GM21717 (cell line): ENCODE measurements around the gene DPP9.

Experiments used
- ATAC-seq: cut with Tn5 transposase; IDR thresholded peaks from one replicate; pipeline ENCODE4 v1.9.1; 2021; ENCODE audit warnings: mild to moderate bottlenecking, moderate library complexity; ENCODE audit not compliant: unreplicated experiment

DPP9 gene

DNA sequence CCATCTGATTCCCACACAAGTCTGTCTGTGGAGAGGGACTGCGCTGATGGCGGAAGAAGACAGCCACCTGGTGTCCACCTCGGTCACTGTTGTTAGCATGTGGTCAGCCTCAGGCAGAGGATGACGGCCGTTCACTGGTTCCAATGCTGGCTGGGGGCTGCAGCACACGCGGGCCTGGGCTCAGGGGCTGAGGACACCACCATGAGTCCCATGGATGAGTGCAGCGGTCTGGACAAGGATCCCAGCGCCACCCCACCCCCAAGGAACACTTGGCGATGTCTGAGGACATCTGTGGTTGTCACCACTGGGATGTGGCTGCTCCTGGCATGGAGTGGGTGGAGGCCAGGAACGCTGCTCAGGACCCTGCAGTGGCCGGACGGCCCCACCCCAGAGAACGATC lies 10.9 kb downstream of the DPP9 start:
- ATAC-seq, result no peak

DNA sequence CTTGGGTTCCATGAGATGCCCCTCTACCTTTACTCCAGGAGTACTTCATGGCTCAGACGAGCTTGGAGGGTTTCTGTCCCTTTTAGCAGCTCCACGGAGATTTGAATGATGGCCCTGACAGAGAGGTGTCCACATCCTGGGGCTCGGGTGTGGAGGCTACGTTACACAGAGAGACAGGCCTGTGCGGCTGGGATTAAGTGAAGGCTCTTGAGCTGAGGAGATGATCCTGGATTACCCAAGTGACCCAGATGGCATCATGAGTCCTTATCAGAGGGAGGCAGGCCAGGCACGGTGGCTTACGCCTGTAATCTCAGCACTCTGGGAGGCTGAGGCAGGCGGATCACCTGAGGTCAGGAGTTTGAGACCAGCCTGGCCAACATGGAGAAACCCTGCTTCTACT lies 12.4 kb downstream of the DPP9 start:
- no peak for ATAC-seq

DNA sequence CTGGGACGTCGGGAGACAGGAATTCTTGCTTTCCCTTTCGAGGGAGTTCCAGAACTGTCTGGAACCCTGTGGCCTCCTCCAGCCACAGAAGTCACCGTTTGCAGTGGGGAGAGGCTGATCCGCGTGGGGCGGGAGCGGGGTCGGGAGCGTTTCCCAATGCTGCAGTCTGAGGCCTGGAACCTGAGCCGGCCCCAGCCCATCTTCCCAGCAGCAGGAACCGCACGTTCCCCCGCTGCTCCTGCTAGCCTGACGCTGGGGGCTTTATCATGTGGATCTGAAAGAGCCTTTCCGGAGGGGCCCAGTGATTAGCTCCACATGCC lies 13.4 kb downstream of the DPP9 start:
- ATAC-seq, result no peak

DNA sequence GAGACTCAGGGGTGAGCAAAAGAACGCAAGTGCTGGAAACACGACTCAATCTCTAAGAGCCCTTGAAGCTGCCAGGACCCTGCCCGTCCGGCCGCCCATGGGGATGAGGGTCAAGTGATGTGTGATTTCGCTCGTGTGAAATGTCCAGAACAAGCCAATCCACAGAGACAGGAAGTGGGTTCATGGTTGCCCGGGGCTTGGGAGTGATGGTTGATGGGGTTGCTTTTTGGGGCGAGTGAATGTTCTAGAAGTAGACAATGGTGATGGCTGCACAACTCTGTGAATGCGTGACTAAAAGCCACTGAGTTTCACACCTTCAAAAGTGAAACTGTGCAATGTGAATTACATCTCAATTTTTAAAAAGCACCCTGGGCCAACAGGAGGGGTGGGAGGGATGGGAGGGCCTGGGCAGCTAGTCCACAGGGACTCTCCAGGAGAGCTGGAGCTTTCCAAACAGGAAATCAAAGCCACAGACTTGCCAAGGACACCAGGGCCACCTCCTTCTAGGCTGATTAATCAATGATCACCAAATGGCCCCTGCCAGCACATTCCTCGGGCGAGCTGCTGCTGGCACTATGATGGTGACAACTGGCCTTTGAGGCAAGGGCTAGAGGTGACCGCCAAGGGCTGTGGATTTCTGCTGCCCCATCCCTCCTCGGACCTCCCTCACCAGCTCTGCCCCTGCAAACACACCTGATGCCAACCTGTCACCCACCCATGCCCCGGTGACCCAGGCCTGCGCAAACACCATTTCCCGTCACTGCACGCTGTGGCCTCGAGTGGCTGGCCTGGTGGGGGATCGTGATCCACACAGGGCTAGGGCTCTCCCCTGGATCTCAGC lies 14.0 kb downstream of the DPP9 start:
- ATAC-seq, result no peak

DNA sequence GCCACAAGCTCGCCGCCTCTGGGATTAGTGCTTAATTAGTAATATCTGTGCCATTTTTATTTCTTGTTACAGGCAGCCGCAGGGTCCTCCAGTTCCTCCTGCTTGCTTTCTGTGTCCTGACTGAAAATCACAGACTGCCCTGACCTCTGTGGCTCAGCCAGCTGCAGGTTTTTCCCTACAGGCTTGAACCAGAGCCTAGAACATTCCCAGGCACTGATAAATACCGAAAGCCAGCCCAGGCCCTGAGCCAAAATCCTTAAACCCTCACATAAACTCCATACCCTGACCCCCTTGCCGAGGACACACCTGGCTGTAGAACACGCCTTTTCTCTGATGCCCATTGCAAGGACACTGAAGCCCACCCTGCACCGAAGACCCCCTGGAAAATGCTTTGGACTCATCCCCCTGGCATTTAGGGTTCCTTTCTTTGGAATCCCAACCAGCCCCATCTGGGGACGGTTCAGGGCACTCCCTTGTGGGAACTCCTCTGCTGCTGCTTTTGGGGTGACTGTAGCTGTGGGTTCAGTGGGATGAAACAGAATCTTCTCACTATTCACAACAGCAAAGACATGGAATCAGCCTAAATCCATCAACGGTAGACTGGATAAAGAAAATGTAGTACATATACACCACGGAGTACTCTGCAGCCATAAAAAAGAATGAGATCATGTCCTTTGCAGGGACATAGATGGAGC lies 15.5 kb downstream of the DPP9 start:
- ATAC-seq, result no peak

DNA sequence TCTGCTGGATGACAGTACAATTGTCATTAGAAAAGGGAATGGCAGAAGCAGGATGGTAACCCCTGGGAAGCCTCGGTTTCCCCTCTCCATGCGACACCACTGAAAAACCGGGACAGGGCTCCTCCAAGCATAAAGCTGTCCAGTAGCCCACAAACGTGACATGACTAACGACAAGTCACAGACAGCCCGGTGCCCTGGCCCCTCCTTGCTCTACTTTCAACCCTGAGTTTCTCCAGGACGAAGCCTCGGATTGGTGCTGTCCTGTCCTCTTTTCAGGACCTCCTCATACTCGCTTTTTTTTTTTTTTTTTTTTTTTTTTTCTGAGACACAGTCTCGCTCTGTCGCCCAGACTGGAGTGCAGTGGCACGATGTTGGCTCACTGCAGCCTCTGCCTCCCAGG lies 16.3 kb downstream of the DPP9 start:
- no peak for ATAC-seq

DNA sequence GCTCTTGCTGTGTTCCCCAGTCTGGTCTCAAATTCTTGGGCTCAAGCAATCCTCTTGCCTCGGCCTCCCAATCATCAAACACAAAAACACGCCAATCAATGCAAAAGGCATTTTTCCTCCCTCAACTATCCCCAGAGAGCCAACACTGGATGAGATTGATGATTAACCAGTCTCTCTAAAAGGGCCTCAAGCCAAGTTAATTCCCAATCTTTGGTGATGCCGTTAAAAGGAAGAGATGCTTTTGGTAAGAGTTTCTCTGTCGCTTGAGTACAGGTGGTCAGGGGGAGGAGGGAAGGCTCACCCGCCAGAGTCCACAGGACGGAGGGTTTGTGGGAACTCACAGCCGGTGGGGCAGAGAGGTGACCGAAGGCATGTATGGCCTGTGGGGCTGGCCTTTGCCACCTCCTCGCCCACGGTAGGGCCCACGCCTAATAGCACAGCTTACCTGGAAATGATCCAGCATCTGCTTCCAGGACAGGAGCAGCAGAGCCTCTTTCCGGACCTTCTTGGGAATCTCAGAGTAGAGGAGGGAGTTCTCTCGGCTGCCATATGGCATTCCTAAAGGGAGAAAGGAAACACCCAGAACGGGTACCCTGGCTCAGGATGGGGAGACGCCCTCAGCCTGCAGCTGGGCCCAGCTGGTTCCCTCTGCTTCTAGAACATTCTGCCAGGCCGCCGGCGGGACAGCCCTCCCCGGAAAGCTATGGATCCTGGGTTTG lies 18.1 kb downstream of the DPP9 start:
- no peak for ATAC-seq

DNA sequence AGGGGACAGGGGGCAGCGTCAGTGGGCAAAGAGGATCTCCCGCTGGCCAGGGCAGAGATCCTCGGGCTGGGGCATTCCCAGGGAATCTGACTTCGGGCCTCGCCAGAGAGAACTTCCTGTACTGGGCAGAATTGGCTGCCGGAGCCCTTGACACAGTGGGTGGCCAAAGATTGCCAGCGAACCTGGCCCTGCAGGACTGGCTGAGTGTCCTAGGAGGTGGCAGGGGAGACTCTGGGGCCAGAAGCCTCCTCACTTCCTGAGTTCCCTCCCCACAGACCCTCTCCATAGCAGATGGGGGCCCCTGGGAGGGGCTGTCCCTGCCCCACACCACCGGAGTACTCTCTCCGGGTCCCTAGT lies 19.3 kb downstream of the DPP9 start:
- ATAC-seq, result no peak

DNA sequence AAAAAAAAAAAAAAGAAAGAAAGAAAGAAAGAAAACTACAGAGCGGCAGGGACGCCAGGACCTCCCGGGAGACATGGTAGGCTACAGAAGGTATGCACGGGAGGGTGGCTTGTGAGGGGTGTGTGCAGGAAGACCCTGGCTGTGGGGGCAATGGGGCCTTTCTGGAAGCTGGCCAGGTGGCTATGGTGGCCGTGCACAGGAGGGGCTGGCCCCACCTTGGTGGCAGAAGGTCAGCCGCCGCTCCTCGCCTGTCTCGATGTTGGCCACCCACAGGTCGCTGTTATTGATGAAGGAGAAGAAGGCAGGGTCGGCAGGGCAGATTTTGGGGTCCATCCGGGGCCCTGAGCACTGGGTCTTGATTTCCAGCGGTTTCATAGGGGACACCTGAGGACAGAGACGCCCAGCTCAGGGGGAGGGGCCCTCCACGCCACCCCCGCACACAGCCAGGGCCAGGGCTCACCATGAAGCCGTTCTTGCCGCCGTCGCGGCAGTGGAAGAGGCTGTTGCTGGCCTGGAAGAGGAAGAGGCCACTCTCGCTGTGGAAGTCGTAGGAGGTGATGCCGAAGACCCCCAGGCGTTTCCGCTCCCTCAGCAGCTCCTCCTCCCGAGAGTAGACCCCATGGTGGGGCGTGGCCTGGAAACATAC lies 19.8 kb downstream of the DPP9 start:
- ATAC-seq, result no peak

DNA sequence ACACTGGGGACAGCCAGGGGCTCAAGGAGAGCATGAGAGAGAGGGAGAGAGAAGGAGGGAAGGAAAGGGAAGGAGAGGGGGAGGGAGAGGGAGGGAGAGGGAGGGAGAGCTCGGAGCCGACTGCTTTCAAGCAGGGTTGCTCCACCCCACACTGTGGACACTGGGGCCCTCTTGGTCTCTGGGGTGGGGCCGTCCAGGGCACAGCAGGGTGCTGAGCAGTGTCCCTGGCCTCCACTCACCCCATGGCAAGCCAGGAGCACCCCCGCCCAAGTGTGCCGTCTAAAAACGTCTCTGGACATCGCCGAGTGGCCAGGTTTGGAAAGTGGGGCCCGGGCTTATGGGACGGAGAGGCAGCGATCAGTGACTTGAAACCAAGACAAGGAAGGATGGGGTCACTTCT lies 20.9 kb downstream of the DPP9 start:
- ATAC-seq, result no peak

DNA sequence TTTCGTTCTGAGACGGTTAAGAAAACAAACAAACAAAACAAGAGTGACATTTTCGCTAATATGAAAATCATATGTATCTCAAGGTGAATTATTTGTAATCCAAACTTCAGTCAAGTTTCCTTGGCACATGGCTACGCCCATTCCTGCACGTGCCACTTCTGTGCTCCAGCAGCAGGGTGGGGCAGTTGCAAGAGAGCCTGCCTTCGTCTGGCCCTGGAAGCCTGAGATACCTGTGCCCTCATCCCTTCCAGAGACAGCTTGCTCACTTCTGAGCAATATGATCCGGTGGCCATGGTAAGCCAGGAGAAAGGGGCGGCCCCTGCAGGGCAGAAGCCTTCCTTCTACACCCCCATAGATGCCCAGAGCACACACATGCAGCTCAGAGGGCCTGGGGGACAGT lies 22.1 kb downstream of the DPP9 start:
- no peak for ATAC-seq

DNA sequence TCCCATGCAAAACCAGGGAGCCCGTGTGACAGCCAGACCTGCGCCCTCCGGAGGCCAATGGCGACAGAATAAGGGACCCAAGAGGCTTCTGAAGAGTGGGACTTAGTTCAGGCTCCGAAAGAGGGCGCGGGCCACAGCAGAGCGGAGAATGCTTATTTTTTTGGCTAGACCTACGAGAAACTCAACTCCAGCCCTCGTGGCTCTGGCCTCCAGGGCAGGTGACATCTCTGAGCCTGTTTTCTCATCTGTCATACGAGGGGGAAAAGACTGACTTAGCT lies 23.0 kb downstream of the DPP9 start:
- ATAC-seq, result no peak

DNA sequence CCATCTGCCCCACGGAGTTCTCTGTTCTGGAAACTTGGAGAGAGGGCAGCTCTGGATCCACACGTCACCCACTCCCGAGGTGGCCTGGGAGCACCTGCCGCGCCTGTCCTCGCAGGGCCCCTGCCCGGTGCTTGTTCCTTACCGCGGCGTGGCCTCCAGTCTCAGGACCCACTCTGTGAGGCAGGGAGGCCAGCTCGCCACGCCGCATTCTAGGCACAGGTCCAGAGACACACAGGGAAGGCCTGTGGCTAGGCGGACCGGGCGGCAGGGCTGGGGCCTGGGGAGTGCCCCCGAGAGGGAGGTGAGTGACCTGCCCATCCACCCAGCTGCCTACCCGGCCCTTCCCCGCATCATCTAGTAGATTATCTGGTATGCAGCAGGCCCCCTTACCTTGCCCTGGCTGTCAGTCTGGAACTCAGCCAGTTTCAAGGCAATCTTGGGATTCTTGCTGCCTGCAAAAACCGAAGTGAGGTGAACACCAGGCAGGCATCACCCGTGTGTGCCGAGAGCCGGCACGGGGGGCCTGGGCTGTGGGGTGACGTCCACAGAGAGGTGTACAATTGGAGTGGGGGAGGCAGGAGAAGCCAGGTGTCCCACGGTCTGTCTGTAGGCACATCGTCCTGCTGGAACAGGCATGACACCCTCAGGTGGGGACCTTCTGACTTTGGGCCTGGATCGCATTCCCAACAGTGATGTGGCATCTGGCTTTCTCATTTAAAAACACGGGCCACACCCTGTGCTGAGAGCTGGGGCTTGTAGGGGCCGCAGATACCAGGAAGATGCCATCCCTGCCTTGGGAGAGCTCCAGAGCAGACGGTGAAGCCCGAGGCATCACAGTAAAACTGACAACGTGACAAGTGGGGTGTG lies 23.6 kb downstream of the DPP9 start:
- ATAC-seq, result no peak

DNA sequence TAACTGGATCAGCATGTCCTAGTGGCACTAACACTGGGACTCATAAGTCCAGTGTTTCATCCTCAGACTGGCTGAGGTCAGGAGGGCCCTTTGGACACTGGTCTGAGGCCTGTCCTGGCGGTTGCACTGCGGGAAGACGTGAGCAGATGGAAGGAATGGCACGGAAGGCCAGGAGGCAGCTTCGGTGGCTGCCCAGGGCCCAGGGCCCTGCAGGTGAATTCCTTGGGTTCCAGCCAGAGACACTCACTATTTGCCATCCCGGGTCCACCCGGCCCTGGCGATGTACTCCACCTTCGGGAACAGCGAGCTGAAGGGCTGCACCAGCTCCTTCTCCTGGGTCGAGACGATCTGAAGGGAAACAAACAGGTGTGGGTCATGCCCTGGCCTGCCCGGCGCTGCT lies 26.3 kb downstream of the DPP9 start:
- no peak for ATAC-seq

DNA sequence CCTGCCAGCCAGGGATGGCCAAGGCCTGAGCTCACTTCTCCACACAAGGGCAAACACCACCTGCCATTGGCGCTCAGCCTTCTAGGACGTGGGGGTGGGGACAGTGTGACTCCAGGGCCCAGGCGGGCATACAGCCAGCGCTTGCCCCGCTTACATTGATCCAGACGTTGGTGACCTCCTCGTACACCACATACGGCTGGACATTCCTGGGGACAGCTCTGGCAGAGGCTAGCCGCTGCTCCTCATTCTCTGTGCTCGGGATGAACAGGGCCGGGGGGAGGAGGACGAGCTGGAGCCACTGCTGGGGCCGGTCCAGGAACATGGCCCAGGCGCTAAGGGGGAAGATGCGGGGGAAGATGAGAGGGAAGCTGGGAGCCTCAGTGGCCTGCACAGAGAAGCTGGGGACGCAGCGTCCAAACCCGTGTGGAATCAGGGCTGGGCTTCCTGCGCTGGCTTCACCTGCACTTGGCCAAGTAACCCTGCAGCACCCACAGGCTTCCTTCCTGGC lies 28.4 kb downstream of the DPP9 start:
- no peak for ATAC-seq

DNA sequence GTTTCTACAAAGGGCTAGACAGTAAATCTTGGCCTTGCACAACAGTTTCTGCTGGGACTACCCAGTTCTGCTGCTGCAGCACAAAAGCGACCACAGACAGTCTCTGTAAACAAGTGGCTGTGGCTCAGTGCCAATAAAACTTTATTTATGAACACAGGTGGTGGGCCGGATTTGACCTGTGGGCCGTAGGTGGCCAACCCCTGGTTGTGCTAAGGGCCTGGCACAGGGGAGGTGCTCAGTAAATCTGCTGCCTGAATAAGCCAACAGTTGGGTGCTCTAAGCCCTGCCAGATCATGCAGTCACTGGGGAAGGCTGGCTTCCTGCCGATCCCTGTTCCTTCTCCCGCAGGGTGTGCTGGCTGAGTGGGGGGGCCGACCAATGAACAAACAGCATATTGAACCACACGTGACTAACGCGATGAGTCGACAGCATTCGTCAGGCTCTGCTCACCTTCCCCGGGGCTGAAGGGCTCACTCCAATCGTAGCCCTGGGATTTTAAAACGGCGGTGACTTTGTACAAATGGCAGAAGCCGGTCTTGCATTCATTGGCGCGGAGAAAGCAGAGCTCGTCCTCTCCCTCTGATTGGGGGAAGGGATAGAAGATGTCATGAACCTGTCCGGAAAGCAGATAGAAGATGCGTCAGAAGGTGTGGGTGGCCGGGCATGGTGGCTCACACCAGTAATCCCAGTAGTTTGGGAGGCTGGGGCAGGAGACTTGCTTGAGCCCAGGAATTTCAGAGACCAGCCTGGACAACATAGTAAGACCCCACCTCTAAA lies 29.2 kb downstream of the DPP9 start:
- ATAC-seq, result no peak

DNA sequence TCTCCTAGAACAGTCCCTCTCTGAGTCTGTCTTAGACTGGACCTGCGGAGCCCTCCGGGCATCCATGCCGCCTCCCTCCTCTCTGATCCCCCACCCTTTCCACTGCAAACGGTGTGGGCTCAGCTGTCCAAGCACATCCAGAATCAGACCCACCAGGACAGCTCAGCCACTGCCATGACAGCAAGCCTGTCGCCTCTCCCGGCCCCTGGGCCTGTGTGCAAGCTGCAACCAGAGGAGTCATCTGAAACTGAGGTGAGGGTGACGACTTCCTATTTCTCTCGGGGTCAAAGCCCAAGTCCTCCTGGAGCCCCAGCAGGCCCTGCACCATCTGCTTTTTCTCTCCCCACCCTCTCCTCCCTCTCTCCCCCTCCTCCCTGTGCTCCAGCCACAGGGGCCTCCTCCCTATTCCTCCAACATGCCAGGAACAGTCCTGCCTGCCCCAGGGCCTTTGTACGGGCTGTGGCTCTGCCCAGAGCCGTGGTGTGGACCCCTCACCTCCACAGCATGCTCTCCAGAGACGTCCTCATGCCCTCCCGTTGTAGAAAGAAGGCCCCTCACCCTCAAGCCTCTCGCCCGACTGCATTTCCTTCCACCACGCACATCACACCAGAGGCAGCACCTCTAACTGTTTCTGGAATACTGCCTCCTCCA lies 30.0 kb downstream of the DPP9 start:
- ATAC-seq, result no peak

DNA sequence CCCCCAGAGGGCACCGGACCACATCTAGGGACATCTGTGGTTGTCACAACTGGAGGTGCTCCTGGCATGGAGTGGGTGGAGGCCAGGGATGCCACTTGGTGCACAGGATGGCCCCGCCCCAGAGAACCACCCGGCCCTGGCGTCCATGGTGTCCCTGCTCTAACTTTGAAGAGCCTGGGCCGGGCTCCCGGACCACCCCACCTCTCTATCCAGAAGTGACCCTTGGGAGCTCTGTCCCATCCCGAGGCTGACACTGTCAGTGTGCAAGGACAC lies 30.6 kb downstream of the DPP9 start:
- no peak for ATAC-seq

DNA sequence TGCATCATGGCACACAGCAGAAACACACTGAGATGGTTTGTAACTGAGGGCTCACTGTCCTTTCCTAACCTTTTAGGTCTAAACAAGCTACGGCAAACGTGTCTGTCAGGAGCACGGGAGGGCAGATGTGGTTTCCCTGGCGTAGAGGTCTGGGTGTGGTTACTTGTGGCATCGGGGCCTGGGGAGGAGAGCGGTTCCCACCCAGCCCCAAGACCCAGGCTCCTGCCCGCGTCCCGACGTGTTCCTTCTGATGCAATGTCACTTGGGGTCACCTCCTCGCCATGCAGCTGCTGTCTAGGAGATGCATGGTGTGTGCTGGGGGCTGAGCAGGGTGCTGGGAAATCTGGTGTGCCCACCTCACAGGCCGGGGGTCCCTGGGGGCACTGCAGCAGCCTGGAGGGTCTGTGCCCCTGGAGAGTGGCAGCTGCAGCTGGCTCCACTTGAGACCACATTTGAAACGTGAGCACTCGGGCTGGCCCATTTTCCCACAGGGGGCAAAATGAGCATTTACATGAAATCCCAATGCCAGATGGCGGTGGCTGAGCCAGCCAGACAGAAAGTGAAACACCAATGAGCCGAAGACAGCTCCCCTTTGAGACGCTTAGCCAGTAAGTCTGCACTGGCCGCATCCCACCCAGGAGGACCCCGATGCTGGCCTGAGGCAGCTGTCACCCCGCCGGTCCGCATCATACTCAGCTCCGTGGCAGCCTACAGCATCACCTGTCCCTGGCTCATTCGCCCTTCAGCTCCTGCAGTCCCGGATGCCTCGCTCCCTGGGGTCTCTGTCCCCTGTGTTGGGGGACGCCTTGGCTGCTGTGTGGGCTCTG lies 31.2 kb downstream of the DPP9 start:
- no peak for ATAC-seq
